ENCODE measurements around the gene VEPH1.

DNA sequence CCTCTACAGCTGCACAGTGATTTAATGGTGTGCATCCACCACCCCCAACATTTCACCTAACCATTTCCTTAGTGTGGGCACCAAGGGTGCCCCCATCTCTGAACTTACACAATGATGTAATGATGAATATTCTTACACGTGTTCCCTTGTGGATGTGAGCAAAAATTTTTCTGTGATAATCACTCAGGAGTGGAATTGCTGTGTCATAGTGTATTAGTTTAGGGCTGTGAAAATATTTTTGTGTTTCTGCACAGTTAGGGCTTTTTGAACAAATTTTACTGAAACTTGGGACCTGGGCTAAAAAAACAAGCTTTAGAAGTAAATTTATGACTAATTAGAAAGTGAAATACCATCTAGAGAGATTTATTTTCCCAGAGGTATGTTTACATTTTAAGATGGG, 208.7 kb downstream of the VEPH1 start:
- TF ChIP-seq, protein P1, sequence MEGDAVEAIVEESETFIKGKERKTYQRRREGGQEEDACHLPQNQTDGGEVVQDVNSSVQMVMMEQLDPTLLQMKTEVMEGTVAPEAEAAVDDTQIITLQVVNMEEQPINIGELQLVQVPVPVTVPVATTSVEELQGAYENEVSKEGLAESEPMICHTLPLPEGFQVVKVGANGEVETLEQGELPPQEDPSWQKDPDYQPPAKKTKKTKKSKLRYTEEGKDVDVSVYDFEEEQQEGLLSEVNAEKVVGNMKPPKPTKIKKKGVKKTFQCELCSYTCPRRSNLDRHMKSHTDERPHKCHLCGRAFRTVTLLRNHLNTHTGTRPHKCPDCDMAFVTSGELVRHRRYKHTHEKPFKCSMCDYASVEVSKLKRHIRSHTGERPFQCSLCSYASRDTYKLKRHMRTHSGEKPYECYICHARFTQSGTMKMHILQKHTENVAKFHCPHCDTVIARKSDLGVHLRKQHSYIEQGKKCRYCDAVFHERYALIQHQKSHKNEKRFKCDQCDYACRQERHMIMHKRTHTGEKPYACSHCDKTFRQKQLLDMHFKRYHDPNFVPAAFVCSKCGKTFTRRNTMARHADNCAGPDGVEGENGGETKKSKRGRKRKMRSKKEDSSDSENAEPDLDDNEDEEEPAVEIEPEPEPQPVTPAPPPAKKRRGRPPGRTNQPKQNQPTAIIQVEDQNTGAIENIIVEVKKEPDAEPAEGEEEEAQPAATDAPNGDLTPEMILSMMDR (IDR thresholded peaks at IDR 0.05), result no peak
- TF ChIP-seq POLR2AphosphoS5 (IDR thresholded peaks at IDR 0.05; ENCODE audit: low read depth, low read length), result no peak
